Measurements from ENCODE around the gene ZNF837. TPM values are rescaled to one million over a fixed set of nuclear protein-coding genes. Genes with fewer than 3 reads are reported as not detected.

The ZNF837 gene
- total and polyA plus RNA-seq, 2 of the 13 experiments (the other 11 are each of a cell fraction or from before 2014, with no cell fraction given), result 0.29 to 1.3 TPM

DNA sequence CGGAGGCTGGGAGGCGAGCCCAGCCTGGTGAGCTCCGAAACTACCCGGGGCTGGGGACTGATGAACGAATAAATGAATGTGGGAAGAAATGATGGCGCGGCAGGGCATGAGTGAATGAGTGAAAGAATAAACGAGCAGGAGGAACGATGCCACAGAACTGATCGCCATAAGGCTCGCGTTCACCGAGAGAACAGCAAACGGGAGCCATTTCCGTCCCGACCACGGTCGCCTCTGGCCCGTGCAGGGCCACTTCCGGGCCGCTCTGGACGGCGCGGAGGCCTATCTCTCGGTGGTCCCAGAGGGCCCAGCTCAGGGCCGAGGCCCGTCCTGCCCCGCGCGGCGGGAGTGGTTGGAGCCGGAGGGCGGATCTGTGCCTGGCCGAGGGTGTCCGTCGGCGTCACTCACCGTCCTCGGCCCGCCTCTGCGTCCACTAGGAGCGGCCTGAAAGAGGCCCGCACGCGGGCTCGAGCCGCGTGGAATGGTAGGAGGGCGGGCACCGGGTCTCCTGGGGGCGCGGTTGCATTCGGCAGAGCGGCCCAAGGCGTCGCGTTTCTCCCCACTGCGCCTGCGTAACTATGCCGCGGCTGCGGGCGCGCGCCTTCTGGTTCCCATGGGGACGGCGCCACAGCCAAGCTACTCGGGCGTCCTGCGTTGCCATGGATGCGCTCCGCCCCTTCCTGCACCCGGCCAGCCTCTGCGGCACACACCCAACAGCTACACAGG, 18.4 kb downstream of the ZNF837 start, which contains the start of gene ZNF497 (continued):
- TF ChIP-seq, protein P1, sequence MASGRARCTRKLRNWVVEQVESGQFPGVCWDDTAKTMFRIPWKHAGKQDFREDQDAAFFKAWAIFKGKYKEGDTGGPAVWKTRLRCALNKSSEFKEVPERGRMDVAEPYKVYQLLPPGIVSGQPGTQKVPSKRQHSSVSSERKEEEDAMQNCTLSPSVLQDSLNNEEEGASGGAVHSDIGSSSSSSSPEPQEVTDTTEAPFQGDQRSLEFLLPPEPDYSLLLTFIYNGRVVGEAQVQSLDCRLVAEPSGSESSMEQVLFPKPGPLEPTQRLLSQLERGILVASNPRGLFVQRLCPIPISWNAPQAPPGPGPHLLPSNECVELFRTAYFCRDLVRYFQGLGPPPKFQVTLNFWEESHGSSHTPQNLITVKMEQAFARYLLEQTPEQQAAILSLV (CRISPR knock-in tag; IDR thresholded peaks at IDR 0.05; ENCODE audit: borderline replicate concordance), result no peak
- TF ChIP-seq KMT2B (CRISPR knock-in tag; IDR thresholded peaks at IDR 0.05), result peak; percentile 91
- no peak for TF ChIP-seq ZBTB7A (CRISPR knock-in tag; IDR thresholded peaks at IDR 0.05)
- peak; percentile 79; the same call in 1 of the 2 replicates for TF ChIP-seq ATF7-NPFF (CRISPR knock-in tag; IDR thresholded peaks at IDR 0.05; ENCODE audit: low read depth)
- TF ChIP-seq ZNF335 (CRISPR knock-in tag; IDR thresholded peaks at IDR 0.05), result peak; percentile 86; the same call in 1 of the 2 replicates
- TF ChIP-seq, protein P2, sequence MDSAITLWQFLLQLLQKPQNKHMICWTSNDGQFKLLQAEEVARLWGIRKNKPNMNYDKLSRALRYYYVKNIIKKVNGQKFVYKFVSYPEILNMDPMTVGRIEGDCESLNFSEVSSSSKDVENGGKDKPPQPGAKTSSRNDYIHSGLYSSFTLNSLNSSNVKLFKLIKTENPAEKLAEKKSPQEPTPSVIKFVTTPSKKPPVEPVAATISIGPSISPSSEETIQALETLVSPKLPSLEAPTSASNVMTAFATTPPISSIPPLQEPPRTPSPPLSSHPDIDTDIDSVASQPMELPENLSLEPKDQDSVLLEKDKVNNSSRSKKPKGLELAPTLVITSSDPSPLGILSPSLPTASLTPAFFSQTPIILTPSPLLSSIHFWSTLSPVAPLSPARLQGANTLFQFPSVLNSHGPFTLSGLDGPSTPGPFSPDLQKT (CRISPR knock-in tag; IDR thresholded peaks at IDR 0.05; ENCODE audit: borderline replicate concordance), result peak; percentile 80; the same call in 1 of the 2 replicates
- no peak for TF ChIP-seq ZNF567 (CRISPR knock-in tag; IDR thresholded peaks at IDR 0.05; ENCODE audit: borderline replicate concordance)
- TF ChIP-seq HOXA7 (CRISPR knock-in tag; IDR thresholded peaks at IDR 0.05), result no peak
- no peak for TF ChIP-seq NR1H2 (CRISPR knock-in tag; IDR thresholded peaks at IDR 0.05; ENCODE audit: borderline replicate concordance, low read depth)
- no peak for TF ChIP-seq ZNF253 (CRISPR knock-in tag; IDR thresholded peaks at IDR 0.05; ENCODE audit: borderline replicate concordance)
- no peak; the same call in 1 of the 2 replicates for TF ChIP-seq ZC3H13 (CRISPR knock-in tag; IDR thresholded peaks at IDR 0.05)
- TF ChIP-seq, protein P3, sequence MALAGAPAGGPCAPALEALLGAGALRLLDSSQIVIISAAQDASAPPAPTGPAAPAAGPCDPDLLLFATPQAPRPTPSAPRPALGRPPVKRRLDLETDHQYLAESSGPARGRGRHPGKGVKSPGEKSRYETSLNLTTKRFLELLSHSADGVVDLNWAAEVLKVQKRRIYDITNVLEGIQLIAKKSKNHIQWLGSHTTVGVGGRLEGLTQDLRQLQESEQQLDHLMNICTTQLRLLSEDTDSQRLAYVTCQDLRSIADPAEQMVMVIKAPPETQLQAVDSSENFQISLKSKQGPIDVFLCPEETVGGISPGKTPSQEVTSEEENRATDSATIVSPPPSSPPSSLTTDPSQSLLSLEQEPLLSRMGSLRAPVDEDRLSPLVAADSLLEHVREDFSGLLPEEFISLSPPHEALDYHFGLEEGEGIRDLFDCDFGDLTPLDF (CRISPR knock-in tag; IDR thresholded peaks at IDR 0.05), result peak; percentile 93
- no peak for TF ChIP-seq ONECUT2 (CRISPR knock-in tag; IDR thresholded peaks at IDR 0.05)
- TF ChIP-seq, protein P4, sequence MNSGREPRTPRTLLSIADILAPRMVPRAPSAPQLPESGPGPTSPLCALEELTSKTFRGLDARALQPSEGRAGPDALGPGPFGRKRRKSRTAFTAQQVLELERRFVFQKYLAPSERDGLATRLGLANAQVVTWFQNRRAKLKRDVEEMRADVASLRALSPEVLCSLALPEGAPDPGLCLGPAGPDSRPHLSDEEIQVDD (CRISPR knock-in tag; IDR thresholded peaks at IDR 0.05; ENCODE audit: borderline replicate concordance), result no peak
- TF ChIP-seq CHCHD3 (CRISPR knock-in tag; IDR thresholded peaks at IDR 0.05), result 0 out of 2 replicates have a peak, but pooled peaks have one; percentile 52
- no peak for TF ChIP-seq NFIC (IDR thresholded peaks at IDR 0.05; ENCODE audit: low read length)
- TF ChIP-seq SMAD3 (CRISPR knock-in tag; IDR thresholded peaks at IDR 0.05), result peak; percentile 21
- no peak for TF ChIP-seq JUNB (CRISPR knock-in tag; IDR thresholded peaks at IDR 0.05; ENCODE audit: borderline replicate concordance)
- no peak for TF ChIP-seq EP300 (IDR thresholded peaks at IDR 0.05; ENCODE audit: low read depth in 2 of 2, low read length in 2 of 2)
- 0 out of 2 replicates have a peak, but pooled peaks have one; percentile 21 for TF ChIP-seq EP300 (CRISPR knock-in tag; IDR thresholded peaks at IDR 0.05; ENCODE audit: borderline replicate concordance)
- TF ChIP-seq RELA (CRISPR knock-in tag; IDR thresholded peaks at IDR 0.05), result 0 out of 2 replicates have a peak, but pooled peaks have one; percentile 46
- TF ChIP-seq MIER2 (CRISPR knock-in tag; IDR thresholded peaks at IDR 0.05), result no peak; the same call in 1 of the 2 replicates
- TF ChIP-seq KDM1A (CRISPR knock-in tag; IDR thresholded peaks at IDR 0.05), result no peak
- TF ChIP-seq, protein P5, sequence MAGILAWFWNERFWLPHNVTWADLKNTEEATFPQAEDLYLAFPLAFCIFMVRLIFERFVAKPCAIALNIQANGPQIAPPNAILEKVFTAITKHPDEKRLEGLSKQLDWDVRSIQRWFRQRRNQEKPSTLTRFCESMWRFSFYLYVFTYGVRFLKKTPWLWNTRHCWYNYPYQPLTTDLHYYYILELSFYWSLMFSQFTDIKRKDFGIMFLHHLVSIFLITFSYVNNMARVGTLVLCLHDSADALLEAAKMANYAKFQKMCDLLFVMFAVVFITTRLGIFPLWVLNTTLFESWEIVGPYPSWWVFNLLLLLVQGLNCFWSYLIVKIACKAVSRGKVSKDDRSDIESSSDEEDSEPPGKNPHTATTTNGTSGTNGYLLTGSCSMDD (CRISPR knock-in tag; IDR thresholded peaks at IDR 0.05), result no peak
- TF ChIP-seq ZNF878 (CRISPR knock-in tag; IDR thresholded peaks at IDR 0.05), result peak; percentile 87
- no peak for TF ChIP-seq IKZF4 (CRISPR knock-in tag; IDR thresholded peaks at IDR 0.05; ENCODE audit: borderline replicate concordance, low read depth, not compliant biosample characterization)
